HCT116 (cell line): Measurements from ENCODE around the gene KDM2B.

Experiments used
- CEBPB ChIP-seq: IDR thresholded peaks from 2 replicates; pipeline ENCODE4 v1.6.1; 2012; ENCODE audit warnings: low read depth
- EGR1 ChIP-seq: IDR thresholded peaks from 2 replicates; pipeline ENCODE4 v1.6.1; 2012; ENCODE audit warnings: low read depth
- ELF1 ChIP-seq: IDR thresholded peaks from 2 replicates; pipeline ENCODE4 v1.6.1; 2012; ENCODE audit warnings: low read depth, borderline replicate concordance
- EZH2 ChIP-seq: fragments of 200-600 bp; sonication (generic); IDR thresholded peaks from 2 replicates; pipeline ENCODE4 v1.6.1; 2017; ENCODE audit warnings: antibody characterized with exemption, mixed run types
- POLR2A ChIP-seq: IDR thresholded peaks from 2 replicates; pipeline ENCODE4 v1.7.0; 2011; ENCODE audit warnings: borderline replicate concordance; ENCODE audit not compliant: insufficient read depth, insufficient read length; ENCODE audit errors: extremely low read depth
- RAD21 ChIP-seq: IDR thresholded peaks from 2 replicates; pipeline ENCODE4 v1.6.1; 2012; ENCODE audit warnings: low read depth, mild to moderate bottlenecking
- TF ChIP-seq, protein P1 (sequence below): IDR thresholded peaks from 2 replicates; pipeline ENCODE4 v1.6.1; 2012; ENCODE audit warnings: low read depth
- TF ChIP-seq, protein P2 (sequence below), 3 experiments: fragments of 200-600 bp in 1 of 3; sonication (generic) in 1 of 3; IDR thresholded peaks in 2 of 3; conservative IDR thresholded peaks in 1 of 3; 2 replicates each; pipeline ENCODE4 v1.5.1; 2012 to 2017; ENCODE audit warnings: low read depth in 2 of 3, low read length in 2 of 3, antibody characterized with exemption in 1 of 3, borderline replicate concordance in 1 of 3, control low read depth in 1 of 3, mild to moderate bottlenecking in 1 of 3, mixed read lengths in 1 of 3, mixed run types in 1 of 3, moderate library complexity in 1 of 3; ENCODE audit not compliant: insufficient read depth in 1 of 3

DNA sequence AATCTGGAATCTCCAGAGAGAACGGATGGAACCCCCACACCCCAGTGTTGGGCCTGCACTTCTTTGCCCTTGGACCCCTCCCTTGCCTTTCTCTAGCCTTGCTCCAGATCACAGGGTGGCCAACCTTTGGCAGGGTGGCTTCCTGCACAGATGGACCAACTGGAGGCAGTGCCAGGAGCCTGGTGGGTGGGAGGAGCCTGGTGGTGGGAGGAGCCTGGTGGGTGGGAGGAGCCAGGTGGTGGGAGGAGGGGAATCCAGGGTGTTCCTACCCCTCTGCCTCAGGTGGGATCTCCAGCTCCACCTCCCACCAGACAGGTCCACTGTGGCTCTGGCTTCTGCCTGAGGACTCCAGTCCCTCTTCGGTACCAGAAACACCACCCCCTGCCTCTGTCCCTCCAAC lies 30.5 kb upstream of the KDM2B start:
- TF ChIP-seq, protein P1, sequence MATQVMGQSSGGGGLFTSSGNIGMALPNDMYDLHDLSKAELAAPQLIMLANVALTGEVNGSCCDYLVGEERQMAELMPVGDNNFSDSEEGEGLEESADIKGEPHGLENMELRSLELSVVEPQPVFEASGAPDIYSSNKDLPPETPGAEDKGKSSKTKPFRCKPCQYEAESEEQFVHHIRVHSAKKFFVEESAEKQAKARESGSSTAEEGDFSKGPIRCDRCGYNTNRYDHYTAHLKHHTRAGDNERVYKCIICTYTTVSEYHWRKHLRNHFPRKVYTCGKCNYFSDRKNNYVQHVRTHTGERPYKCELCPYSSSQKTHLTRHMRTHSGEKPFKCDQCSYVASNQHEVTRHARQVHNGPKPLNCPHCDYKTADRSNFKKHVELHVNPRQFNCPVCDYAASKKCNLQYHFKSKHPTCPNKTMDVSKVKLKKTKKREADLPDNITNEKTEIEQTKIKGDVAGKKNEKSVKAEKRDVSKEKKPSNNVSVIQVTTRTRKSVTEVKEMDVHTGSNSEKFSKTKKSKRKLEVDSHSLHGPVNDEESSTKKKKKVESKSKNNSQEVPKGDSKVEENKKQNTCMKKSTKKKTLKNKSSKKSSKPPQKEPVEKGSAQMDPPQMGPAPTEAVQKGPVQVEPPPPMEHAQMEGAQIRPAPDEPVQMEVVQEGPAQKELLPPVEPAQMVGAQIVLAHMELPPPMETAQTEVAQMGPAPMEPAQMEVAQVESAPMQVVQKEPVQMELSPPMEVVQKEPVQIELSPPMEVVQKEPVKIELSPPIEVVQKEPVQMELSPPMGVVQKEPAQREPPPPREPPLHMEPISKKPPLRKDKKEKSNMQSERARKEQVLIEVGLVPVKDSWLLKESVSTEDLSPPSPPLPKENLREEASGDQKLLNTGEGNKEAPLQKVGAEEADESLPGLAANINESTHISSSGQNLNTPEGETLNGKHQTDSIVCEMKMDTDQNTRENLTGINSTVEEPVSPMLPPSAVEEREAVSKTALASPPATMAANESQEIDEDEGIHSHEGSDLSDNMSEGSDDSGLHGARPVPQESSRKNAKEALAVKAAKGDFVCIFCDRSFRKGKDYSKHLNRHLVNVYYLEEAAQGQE = no peak
- TF ChIP-seq, protein P2, sequence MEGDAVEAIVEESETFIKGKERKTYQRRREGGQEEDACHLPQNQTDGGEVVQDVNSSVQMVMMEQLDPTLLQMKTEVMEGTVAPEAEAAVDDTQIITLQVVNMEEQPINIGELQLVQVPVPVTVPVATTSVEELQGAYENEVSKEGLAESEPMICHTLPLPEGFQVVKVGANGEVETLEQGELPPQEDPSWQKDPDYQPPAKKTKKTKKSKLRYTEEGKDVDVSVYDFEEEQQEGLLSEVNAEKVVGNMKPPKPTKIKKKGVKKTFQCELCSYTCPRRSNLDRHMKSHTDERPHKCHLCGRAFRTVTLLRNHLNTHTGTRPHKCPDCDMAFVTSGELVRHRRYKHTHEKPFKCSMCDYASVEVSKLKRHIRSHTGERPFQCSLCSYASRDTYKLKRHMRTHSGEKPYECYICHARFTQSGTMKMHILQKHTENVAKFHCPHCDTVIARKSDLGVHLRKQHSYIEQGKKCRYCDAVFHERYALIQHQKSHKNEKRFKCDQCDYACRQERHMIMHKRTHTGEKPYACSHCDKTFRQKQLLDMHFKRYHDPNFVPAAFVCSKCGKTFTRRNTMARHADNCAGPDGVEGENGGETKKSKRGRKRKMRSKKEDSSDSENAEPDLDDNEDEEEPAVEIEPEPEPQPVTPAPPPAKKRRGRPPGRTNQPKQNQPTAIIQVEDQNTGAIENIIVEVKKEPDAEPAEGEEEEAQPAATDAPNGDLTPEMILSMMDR (IDR thresholded peaks at IDR 0.05 in 2 of 3, conservative IDR thresholded peaks at IDR 0.05 in 1 of 3; ENCODE audit: borderline replicate concordance in 1 of 3, insufficient read depth in 1 of 3, low read depth in 2 of 3, low read length in 2 of 3) = no peak
- TF ChIP-seq EGR1 (no peak), RAD21 (no peak), EZH2 (no peak), POLR2A (no peak), ELF1 (no peak), CEBPB (no peak)
